Limb (tissue), 2 donors: ENCODE data around the gene RGS7.

Experiments
- DNase-seq, 2 donors: peaks; one replicate each; pipeline ENCODE4 v3.0.0-alpha.2; 2016; ENCODE audit errors: extremely low spot score in 2 of 2

The RGS7 gene

DNA sequence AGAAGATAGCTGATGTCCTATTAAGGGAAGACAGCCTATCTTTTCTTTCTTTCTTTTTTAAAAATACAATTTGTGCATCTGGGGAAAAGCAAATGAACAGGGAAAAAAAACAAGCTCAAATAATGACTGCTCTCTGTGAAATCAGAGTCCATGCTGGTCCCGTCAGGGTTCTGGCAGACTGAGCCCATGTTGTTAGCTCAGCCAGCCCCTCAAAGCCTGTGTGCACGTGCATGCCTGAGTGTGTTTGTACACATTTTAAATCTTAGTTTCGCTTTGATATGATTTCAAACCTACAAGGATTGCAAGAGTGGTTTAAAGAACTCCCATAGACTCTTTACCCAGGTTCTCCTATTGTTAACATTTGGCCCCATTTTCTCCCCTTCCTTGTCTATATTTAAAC, 513.2 kb downstream of the RGS7 start:
- no peak for DNase-seq

DNA sequence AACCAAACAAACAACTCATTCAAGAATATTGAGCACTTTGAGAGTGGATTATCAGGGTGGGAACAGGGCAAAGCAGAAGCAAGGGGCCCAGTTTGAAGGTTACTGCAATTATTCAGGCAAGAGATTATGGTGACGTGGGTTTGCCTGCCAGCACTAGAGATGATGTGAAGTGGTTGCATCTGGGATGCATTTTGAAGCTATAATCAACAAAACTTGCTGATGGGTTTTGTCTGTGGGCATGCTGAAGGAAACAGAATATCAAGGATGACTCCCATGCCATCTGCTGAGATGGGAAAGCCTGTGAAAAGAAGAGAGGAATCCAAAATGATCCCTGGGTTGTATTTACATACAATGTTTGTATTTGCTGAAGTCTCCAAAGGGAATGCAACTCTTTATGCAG, 520.7 kb downstream of the RGS7 start:
- no peak for DNase-seq

DNA sequence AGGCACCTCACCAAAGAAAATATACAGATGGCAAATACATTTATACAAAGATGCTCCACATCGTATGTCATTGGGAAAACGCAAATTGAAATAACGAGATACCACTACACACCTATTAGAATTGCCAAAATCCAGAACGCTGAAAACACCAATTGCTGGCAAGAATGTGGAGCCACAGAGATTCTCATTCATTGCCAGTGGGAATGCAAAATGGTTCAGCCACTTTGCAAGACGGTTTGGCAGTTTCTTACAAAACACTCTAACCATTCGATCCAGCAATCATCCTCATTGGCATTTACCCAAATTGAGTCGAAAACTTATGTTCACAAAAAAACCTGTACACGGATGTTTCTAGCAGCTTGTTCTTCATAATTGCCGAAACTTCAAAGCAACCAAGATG, 521.7 kb downstream of the RGS7 start:
- no peak for DNase-seq

DNA sequence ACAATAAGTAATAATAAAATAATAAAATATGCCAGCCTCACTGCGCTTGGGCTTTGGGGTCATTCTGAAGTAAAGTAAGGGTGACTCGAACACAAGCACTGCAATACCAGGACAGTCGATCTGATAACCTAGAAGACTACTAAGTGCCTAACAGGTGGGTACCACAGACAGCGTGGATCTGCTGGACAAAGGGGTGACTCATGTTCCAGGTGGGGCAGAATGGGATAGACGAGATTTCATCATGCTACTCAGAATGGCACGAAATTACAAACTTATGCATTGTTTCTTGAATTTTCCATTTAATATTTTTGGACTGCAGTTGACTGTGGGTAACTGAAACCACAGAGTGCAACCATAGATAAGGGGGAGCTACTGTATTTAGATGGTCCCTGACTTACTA, 523.9 kb downstream of the RGS7 start:
- DNase-seq = no peak

DNA sequence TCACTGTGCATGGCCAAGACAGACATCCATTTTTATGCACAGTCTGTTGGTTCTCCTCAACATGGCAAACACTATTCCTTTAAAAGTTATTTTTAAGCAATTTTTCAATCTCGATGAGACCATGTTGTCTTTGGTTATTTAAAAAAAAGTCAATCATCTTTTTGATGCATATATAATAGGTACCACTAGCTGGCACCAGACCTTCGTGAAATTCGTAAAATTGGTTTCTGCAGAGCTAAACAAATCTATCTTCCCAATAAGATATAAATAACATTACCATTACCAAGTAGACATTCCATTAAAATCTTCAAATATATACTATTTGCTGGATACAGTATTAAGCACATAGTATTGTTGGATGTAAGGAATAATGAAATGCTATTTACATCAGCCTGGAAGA, 525.1 kb downstream of the RGS7 start:
- DNase-seq = no peak

DNA sequence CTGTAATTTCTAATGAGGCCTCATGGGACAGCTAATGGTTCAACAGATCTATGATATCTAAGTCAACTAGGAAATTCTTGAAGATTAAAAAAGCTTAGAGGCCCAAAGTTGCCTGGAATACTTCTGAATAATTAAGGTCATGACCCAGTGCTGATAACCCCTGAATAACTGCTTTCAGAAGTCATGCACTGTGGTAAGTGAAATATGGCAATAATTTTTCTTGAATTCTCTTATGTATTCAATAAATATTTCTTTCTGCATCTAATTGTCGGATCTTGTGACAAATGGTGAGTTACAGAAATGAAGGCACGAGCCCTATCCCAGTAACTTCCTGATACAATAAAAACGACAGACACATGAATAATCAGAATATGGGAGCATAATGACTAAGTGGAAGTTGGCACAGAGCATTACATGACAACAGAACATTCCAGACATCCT, 525.8 kb downstream of the RGS7 start:
- no peak for DNase-seq

DNA sequence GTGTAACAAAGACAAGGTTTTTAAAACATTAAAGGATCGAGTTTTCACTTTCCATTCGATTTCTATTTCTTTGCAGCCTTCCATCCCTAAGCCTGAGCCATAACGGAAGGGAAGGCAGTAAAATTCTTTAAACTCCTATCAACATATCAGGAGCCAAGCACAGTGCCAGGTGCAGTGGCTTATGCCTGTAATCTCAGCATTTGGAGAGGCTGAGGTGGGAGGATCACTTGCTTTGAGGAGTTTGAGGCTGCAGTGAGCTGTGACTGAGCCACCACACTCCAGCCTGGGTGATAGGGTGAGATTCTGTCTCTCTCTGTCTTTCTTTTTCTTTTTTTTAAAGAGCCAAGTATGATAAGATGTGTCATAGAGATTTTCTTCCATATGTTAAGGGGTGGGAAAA, 527.5 kb downstream of the RGS7 start:
- DNase-seq = no peak

DNA sequence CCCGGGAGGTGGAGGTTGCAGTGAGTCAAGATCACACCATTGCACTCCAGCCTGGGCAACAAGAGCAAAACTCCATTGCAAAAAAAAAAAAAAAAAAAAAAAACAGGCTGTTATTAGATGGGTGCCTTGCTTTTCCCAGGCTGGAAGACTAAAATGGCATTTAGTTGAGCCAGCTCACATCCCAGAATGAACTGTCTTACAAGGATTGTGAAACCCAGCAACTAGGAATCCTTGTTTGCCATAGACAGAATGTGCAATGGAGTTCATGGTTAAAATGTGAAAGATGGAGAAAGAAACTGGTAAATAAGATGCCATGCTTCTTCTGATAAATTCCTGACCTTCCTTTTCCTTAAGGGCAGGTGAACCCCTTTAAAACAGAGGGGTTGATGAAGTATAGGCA, 529.2 kb downstream of the RGS7 start:
- no peak for DNase-seq

DNA sequence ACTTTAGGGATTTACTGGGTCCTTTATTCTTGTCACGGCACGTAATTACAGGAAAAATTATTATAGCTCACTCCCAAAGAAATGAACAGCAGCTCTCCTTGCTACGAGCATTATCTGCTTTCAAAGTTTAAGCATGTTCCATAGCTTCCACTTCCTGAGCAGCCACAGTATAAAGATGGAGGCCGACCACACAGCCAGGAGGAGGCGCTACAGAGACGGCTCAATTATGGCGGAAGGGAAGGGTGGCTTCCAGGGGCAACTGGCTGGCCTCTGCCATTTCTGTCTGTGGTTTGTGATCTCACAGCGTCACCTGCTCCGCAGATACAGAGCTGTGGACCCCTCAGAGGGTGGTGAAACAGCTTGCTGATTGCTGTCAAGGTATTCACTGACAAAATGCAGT, 532.8 kb downstream of the RGS7 start:
- DNase-seq = no peak

DNA sequence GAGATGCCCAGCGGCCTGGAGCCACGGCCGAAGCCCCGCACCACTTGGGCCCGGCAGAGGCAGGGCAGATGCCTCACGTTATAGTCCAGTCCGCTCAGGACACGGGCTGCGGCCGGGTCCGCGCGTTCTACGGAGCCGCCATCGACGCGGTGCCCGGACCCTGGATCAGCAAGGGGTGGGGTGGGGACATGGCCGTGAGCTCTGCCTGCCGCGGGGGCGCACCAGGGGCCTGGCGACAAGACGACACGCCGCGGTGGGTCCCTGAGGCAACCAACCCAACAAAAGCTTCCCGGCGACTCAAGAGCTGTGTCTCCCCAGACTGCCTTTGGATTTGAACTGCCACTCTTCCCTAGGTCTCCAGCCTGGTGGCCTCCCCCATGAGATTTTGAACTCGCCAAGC, 533.6 kb downstream of the RGS7 start:
- DNase-seq = no peak

DNA sequence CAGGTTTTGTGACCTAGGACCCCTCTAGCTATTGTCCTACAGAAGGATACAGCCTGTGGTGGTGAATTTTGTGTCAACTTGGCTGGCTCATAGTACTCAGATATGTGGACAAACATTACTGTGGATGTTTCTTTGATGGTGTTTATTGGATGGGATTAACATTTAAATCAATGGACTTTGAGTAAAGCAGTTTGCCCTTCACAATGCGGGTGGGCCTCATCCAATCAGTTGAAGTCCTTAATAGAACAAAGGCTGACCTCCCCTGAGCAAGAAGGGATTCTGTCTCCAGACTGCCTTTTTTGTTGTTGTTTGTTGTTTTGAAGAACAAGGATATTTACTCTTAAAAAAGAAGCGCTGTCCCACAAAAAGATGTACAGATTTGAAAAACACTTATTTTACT, 535.1 kb downstream of the RGS7 start:
- no peak for DNase-seq

DNA sequence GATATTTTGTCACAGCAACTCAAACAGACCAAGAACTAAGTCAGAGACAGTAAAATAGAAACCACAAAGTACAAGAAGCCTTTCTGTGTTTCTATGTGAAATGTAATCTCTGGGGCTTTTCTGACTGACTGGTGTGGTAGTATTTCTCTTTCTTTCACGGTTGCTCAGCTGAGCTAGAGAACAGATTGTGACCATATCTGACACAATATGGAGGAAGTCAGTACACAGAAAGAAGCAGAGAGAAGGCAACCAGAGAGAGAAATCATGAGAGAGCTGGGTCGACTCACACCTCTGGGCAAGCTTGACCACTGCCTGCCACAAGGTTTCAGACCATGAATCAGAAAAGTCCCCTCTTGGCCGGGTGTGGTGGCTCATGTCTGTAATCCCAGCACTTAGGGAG, 536.2 kb downstream of the RGS7 start:
- no peak for DNase-seq

DNA sequence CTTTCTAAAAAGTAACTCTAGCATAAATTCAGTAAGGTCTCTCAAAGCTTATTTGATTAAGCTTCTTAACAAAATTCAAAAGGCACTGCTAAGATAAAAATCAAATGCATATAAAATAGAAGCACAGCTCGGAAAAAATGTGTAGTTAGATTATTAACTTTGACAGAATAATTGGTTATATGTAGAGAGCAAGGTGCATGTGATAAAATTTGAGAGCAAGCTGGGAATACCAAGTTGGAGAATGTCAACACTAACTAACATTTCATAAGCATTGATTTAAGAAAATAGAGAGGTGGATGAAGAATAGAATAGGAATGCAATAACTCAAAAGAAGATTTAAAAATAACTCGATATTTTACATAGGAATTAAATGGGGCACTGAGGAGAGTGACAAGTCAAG, 540.5 kb downstream of the RGS7 start:
- DNase-seq = no peak

DNA sequence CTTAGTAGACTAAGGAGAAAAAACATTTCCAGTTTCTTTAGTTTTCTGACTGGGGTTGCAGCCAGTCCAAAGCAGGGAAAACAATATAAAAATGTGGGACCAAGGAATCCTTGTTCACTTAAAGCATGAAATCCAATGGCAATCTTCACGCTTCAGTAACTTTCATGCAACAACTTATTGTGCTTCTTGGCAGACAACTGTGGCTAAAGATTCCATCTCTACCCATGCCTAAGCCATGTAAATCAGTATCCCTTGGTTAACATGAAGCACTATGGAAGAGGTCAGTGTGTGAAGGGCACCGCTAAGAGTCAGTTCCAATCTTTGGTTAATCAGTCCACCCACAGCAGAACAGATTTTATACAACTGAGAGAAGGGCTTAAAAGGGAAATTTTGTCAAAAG, 543.3 kb downstream of the RGS7 start:
- no peak for DNase-seq

DNA sequence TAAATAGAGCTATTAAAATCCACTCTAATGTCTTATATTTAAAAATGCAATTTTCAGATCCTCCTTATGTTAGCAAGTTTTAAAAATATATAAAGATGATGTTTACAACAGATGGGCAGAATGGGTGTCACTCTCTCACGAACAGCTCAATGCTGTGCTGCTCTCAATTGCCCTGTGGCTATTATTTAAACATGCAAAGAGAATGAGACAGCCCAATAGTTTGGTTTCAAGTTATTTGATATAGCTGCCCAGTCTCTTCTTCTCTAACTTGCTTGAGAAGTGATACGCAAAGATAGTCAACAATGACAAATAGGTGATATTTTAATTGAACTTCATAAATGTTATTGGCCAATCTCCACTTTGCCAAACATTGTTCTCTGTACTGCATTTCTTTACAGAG, 545.7 kb downstream of the RGS7 start:
- no peak for DNase-seq

DNA sequence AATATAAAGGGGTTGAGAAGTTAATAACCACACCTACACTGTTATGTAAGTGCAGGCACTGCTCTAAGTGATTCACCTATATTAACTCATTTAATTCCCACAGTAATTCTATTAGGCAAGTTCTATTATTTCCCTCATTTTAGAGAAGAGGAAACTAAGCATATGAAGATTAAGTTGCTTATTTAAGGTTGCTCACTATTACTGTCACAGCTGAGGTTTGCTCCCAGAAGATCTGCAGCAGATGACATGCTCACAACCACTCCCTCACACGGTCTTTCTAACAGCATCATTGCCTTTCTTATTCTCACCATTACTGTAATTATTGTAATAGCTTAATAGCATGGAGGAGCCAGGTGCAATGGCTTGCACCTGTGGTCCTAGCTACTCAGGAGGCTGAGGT, 548.6 kb downstream of the RGS7 start:
- no peak for DNase-seq

DNA sequence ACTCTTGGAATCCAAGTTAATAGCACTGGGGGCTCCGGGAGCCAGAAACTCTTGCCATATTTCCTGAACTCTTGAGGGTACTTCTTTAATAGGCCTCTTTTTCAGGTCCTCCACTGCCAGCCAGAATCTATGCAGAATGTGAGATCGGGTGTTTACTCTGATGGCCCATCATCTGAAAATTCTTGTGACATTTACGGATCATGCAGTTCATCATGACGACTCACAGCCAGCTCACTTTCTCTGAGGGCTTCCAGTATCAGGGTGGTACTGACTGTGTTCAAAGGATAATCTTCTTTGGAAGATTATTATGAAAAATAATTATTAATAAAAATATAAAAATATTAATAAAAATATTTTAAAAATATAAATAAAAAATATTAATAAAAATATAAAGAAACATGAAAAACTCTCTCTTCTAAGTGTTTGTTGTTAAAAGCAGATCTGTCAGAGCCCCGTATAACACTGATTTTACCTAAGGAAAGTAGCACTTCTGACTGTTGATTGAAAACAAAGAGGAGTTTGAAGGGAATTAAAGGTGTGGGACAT, 550.7 kb downstream of the RGS7 start:
- DNase-seq = no peak

DNA sequence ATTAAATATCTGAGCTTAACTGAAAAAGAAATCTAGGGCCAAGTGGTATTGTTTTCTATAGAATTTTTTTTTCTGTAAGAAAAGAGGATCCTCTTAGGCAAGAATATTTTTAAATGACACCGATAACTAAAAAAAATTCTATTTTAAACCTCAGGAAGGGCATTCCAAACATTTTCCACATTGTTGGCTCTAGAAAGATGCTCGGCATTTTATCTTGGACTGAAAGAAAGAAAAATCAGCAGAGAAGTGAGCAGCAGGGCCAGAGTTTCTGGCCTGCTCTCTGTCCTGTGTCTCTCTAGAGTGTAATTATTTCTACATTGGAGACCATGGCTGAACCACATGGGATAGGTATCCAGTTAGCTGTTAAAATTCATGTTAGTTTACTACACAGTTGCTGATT, 552.5 kb downstream of the RGS7 start:
- no peak for DNase-seq

DNA sequence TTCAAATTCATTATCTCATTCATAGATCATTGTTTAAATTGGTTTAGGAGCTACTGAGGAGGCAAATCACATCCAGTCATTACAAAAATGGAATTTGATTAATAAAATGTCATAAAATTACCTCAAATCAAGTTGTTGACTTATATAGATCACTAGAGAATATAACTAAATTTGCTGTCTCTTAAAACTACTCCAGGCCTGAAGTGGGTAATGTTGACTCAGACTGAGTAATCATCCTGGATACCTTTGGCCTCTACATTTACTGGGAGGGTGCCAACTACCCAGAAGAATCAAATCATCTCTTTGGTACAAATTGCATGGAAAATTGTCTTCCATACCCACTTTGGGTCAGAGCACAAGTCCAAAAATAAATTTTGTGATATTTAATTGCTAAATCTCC, 553.9 kb downstream of the RGS7 start:
- no peak for DNase-seq

DNA sequence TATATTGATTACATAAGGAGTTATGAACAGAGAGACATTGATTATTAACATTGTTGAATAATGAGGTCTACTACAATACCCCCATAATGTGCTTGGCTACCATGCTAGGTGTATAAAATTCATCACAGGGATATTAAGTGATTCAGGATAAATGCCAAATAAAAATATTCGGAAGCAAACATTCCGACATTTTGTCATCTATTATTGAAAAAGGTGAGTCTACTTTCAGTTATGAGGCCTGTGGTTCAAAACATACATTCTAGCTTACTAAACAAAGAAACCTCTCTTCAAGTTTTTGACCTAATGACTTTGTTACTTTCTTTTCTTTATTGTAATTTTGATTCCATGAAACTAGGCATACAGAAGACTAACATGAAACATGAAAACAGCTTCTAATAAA, 554.7 kb downstream of the RGS7 start:
- no peak for DNase-seq

DNA sequence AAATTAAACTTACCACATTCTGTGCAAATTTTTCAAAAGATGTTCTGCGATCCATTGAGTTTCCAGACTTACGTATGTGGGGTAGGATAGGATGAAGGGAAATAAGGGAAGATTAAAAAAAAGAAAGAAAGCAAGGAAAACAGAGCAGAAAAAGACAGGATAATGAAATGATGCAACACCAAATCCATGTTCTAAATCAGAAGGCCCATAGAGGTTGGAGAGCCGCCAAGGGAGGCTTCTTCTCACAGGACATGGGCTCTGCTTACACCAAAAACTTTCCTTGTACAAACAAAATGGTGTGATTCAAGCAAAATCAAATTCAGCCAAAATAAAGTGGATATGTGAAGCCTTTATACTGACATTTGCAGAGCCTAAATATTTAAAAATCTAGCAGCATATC, 555.6 kb downstream of the RGS7 start:
- no peak for DNase-seq

DNA sequence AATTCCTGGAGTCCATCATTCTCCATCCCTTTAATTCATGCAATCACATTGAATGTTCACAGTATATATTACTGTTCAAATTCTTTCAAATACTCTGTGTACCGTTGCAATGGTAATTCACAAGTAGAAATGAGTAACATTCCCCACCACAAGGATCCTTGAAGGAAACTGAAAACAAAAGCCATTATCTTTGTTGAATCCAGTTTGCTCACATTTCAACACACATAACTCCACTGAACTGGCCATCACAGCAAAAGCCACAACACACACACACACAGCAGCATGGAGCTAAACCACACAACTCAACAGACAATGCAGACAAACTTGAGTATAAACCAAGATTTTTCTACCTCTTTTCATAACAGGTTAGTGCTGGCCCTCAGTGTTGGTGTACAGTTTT, 556.7 kb downstream of the RGS7 start:
- no peak for DNase-seq

DNA sequence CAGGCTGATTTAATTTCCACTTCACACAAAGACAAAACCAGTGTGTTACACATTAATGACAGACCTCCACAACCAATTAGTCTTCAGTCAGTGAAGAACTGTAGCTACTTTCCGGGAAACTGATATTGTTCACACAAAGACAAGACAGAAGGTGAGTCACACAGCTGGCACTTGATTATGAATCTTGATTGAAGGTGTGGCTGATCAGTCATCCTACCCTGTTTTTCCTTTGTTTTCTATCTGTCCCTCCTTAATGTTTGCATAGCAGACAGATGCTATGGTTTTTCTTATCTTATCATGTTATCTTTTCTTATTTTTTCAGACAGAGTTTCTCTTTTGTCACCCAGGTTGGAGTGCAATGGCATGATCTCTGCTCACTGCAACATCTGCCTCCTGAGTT, 560.0 kb downstream of the RGS7 start:
- DNase-seq = no peak

DNA sequence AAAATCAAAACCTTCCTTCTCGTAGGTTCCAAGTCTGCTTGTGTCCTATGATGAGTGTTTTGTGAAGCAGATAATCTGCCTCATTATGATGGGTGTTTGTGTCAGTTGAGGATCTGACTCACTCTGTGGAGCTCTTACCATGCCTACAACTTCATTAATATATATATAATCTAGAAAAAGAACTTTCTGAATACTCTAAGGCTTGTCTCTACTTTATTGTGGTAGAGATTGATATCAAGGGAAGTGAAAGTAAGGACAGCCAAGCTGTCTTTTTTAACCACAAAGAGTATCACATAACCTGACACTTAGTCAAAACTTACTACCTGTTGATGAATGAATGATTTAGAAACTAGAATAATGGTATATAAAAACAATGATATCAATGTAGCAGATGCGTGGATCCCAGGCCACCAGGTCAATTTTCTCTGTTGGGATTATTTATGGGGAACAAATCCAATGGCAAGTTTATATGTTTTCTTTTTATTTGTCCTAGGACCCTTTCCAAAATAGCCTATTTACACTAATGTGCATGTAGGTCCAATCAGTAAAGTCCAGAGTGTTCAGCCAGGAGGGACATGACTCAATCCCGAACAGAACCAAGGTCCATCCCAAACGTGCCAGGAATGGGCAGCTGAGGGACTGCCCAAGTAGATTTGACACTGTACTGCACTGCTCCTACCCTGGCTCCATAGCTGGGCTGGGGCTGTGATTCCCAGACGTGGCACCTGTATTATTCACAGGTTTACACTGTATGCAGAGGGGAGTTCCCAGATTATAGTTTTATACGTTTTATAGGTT, 562.8 kb downstream of the RGS7 start:
- DNase-seq = no peak
